CD8-positive, alpha-beta memory T cell (primary cell): ENCODE results near the gene OTUB2. TPM values are rescaled to one million over a fixed set of nuclear protein-coding genes. Genes with fewer than 3 reads are reported as not detected.

Experiments
- CTCF ChIA-PET: fragments of 350-600 bp; sonication (Branson Sonifier 250); formaldehyde crosslinking; loops from one replicate; lab custom pipeline; 2021; ENCODE audit warnings: antibody characterized with exemption; lab: Charles Lee
- POLR2A ChIA-PET: fragments of 350-600 bp; sonication (Branson Sonifier 250); formaldehyde crosslinking; loops from one replicate; lab custom pipeline; 2021; ENCODE audit warnings: antibody characterized with exemption; lab: Charles Lee
- DNase-seq, 5 donors: peaks; one replicate each; pipeline versions ENCODE4 v3.0.0 to v3.0.0-alpha.2; 2020 to 2022; ENCODE audit warnings: mixed read lengths in 1 of 5
- H3K27ac ChIP-seq: one replicate; pipeline ENCODE4 v1.7.0; 2013; ENCODE audit warnings: low read depth, mild to moderate bottlenecking, low read length, moderate library complexity
- H3K27me3 ChIP-seq: 2 replicates; pipeline ENCODE4 v1.7.0; 2013; ENCODE audit warnings: low read length, mild to moderate bottlenecking; ENCODE audit not compliant: insufficient read depth, poor library complexity, severe bottlenecking
- H3K36me3 ChIP-seq: 2 replicates; pipeline ENCODE4 v1.7.0; 2013; ENCODE audit warnings: mild to moderate bottlenecking, low read length, moderate library complexity; ENCODE audit not compliant: insufficient read depth
- H3K4me1 ChIP-seq: 2 replicates; pipeline ENCODE4 v1.7.0; 2013; ENCODE audit warnings: mild to moderate bottlenecking, low read length, moderate library complexity; ENCODE audit not compliant: insufficient read depth
- H3K4me3 ChIP-seq: 2 replicates; pipeline ENCODE4 v1.7.0; 2013; ENCODE audit warnings: mild to moderate bottlenecking, low read length
- H3K9me3 ChIP-seq: 2 replicates; pipeline ENCODE4 v1.7.0; 2013; ENCODE audit warnings: mild to moderate bottlenecking, low read length
- H3K27ac Mint-ChIP-seq, 8 donors: one replicate each; pipeline ENCODE4 v1.8.0; 2020 to 2021; ENCODE audit warnings: mixed read lengths in 8 of 8, mild to moderate bottlenecking in 6 of 8, inconsistent platforms in 3 of 8, moderate library complexity in 3 of 8
- H3K27me3 Mint-ChIP-seq, 2 donors: one replicate each; pipeline ENCODE4 v1.8.0; 2020 to 2021; ENCODE audit warnings: mixed read lengths in 2 of 2, mild to moderate bottlenecking in 1 of 2, moderate library complexity in 1 of 2
- H3K36me3 Mint-ChIP-seq, 3 donors: one replicate each; pipeline ENCODE4 v1.8.0; 2020 to 2021; ENCODE audit warnings: mixed read lengths in 3 of 3, inconsistent platforms in 1 of 3, mild to moderate bottlenecking in 1 of 3
- H3K4me1 Mint-ChIP-seq, 3 donors: one replicate each; pipeline ENCODE4 v1.8.0; 2020 to 2021; ENCODE audit warnings: mixed read lengths in 3 of 3, inconsistent platforms in 1 of 3, mild to moderate bottlenecking in 1 of 3
- H3K4me3 Mint-ChIP-seq, 7 donors: one replicate each; pipeline ENCODE4 v1.8.0; 2020 to 2021; ENCODE audit warnings: mixed read lengths in 7 of 7, mild to moderate bottlenecking in 6 of 7, moderate library complexity in 4 of 7, inconsistent platforms in 2 of 7
- H3K9me3 Mint-ChIP-seq, 5 donors: one replicate each; pipeline ENCODE4 v1.8.0; 2020 to 2022; ENCODE audit warnings: mixed read lengths in 5 of 5, mild to moderate bottlenecking in 3 of 5, moderate library complexity in 2 of 5, inconsistent platforms in 1 of 5
- polyA plus RNA-seq: library from polyadenylated mRNA; unstranded; fragments of 300-500 nt; fragmentation: Illumina TruSeq; gene quantifications from one replicate; pipeline ENCODE4 v1.2.3, GENCODE V29; 2021
- total RNA-seq, 2 experiments: library from RNA; stranded (reverse); gene quantifications; one replicate each; pipeline ENCODE4 v1.2.3, GENCODE V29; 2021

The OTUB2 gene
- total and polyA plus RNA-seq, 3 experiments from 2014 or later: 0.12 to 1.8 (median 1.1) TPM

DNA sequence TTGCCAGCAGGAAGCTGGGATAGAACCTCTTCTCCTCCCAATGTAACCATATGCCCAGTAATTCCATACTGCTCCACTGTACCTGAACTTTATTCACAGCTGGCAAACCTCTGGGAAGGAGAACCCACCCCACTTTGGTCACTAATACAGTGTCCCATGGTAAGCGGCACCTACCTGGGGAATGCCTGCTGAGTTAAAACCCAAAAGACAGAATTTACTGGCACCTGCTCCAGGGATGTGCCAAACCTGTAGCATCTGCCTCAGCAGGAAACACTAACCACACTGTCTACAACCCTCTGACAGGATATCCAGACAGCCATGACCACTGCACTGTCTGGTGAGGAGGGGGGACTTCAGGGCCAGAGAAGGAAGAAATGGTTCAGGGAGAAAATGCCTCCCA, 28.3 kb downstream of the OTUB2 start:
- H3K9me3 Mint-ChIP-seq: no peaks in the 10 kb centered on the region
- Histone ChIP-seq H3K9me3 (no peaks in the 10 kb centered on the region), H3K27me3 (no peaks in the 10 kb centered on the region), H3K27ac (no peak overlapping the region), H3K36me3 (peaks cover 90% of the 10 kb centered on the region), H3K4me1 (peaks cover 28% of the 10 kb centered on the region), H3K4me3 (no peak overlapping the region)
- peak overlapping the region in 6 of 8 donors; percentile 13 to 79 (median 54) for H3K27ac Mint-ChIP-seq
- H3K36me3 Mint-ChIP-seq: peaks cover 7 to 95% (median 48%) of the 10 kb centered on the region in 3 donors
- POLR2A ChIA-PET: no interaction called here
- H3K4me3 Mint-ChIP-seq: no peak overlapping the region
- H3K4me1 Mint-ChIP-seq: peaks cover 41 to 54% (median 50%) of the 10 kb centered on the region in 3 donors
- H3K27me3 Mint-ChIP-seq: no peaks in the 10 kb centered on the region
- CTCF ChIA-PET: interaction anchor here (1.1 to 2.6 kb wide), 5 partner anchors 9 to 82 kb away, joined by 3 to 8 read pairs (median 4); partner anchors contain the start of genes DDX24 and IFI27L1
- DNase-seq: no peak

DNA sequence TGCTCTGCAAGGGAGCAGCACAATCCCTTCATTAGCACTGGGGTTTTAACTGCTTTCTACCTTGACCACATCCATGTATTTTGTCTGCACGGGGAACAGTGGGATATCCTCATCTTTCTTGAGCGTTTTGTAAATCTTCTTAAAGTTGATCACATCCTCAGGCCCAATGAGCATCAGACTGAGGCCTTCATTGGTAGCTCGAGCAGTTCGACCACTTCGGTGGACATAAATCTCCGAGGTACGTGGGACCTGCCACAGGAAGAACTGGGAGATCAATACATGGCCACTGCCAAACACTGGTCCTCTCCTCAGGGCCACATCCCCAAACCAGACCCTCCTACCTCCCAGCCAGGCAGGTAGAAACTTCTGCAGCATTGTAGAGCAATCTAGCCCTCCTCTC, 28.8 kb downstream of the OTUB2 start:
- Mint-ChIP-seq H3K9me3 (no peaks in the 10 kb centered on the region), H3K4me1 (peaks cover 45 to 60% (median 53%) of the 10 kb centered on the region in 3 donors), H3K27me3 (peaks cover 0 to under 1% of the 10 kb centered on the region in 2 donors), H3K36me3 (peaks cover 7 to 95% (median 48%) of the 10 kb centered on the region in 3 donors), H3K27ac (peak overlapping the region in 6 of 8 donors; percentile 20 to 79 (median 46)), H3K4me3 (no peak overlapping the region)
- ChIA-PET CTCF (interaction anchor here (1.7 kb wide), 1 partner anchor 10 kb away, joined by 4 read pairs; no protein-coding TSS in a partner anchor), POLR2A (interaction anchor here (1.2 kb wide), 1 partner anchor 23 kb away, joined by 3 read pairs; no protein-coding TSS in a partner anchor)
- Histone ChIP-seq H3K27me3 (no peaks in the 10 kb centered on the region), H3K4me1 (peaks cover 33% of the 10 kb centered on the region), H3K36me3 (peaks cover 92% of the 10 kb centered on the region), H3K9me3 (no peaks in the 10 kb centered on the region), H3K4me3 (no peak overlapping the region), H3K27ac (no peak overlapping the region)
- DNase-seq: no peak

DNA sequence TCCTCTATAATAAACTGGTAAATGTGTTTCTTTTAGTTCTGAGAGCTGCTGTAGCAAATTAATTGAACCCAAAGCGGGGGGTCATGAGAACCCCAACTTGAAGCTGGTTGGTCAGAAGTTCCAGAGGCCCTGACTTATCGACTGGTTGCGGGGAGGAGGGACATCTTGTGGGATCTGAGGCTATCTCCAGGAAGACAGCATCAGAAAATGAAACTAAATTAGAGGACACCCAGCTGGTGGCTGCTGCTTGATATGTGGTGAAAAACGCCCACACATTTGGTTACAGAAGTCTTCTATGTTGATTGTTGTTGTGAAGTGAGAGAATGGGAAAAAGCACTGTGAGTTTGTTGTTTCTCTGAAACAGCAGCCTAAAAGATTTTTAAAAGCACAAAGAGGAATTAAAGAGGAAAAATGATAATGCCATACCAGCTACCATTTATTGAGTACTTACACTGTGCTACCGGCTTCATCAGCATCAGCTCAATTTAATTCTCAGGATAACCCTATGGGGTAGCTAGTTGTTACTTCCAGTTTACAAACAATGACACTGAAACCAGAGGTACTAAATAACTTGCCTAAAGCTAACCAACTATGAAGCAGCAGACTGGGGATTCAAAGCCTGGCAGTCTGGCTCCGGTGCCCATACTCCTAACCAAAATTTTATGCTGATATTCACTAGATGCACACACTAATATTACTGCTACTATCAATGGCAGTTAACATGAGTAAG, 30.6 kb downstream of the OTUB2 start:
- Mint-ChIP-seq H3K27me3 (peaks cover 0 to 2% of the 10 kb centered on the region in 2 donors), H3K4me3 (peak overlapping the region in 6 of 7 donors; percentile 12 to 55 (median 35)), H3K36me3 (peaks cover 0 to 95% (median 47%) of the 10 kb centered on the region in 3 donors), H3K9me3 (no peaks in the 10 kb centered on the region), H3K4me1 (peaks cover 56 to 78% (median 67%) of the 10 kb centered on the region in 3 donors), H3K27ac (peak overlapping the region; percentile 37 to 92 (median 72))
- H3K9me3 ChIP-seq: no peaks in the 10 kb centered on the region
- POLR2A ChIA-PET: interaction anchor here (1.4 kb wide), 1 partner anchor 124 kb away, joined by 3 read pairs; no protein-coding TSS in a partner anchor
- no peaks in the 10 kb centered on the region for H3K27me3 ChIP-seq
- CTCF ChIA-PET: interaction anchor here (1.0 to 2.0 kb wide), 6 partner anchors 21 to 124 kb away, joined by 3 to 14 read pairs (median 4); partner anchors contain the start of genes DDX24 and IFI27L1
- no peak overlapping the region for H3K27ac ChIP-seq
- peak in 2 of 5 donors; percentile 34 to 35 for DNase-seq
- H3K4me3 ChIP-seq: no peak overlapping the region
- peaks cover 33% of the 10 kb centered on the region for H3K4me1 ChIP-seq
- peaks cover 92% of the 10 kb centered on the region for H3K36me3 ChIP-seq

DNA sequence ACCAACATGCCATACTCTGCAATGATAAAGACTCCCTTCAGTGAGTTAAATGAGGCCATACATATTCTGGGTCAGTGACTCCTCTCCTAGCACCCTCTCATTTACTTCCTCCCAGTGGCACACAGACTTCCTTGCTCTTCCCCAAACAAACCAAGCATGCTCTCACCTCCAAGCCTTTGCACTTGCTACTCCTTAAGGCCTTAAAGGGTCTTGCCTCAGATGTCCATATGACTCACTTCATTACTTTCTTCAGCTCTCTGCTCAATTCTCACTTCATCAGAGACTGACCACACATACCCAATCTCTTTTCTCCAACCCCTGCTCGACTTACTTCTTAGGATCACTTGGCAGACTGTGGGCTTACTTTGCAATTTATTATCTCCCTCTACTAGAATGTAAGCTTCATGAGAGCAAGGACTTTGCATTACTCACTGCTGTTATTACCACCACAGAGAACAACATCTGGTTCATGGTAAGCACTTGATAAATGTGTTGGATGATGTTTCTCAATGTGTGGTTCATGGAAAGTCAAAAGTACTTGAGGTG, 32.1 kb downstream of the OTUB2 start:
- Histone ChIP-seq H3K27me3 (no peaks in the 10 kb centered on the region), H3K27ac (no peak overlapping the region), H3K4me3 (no peak overlapping the region), H3K9me3 (no peaks in the 10 kb centered on the region), H3K36me3 (peaks cover 87% of the 10 kb centered on the region), H3K4me1 (peaks cover 33% of the 10 kb centered on the region)
- Mint-ChIP-seq H3K27ac (peak overlapping the region in 6 of 8 donors; percentile 42 to 74 (median 64)), H3K27me3 (peaks cover 0 to 3% of the 10 kb centered on the region in 2 donors), H3K9me3 (no peaks in the 10 kb centered on the region), H3K36me3 (peaks cover 0 to 95% (median 41%) of the 10 kb centered on the region in 3 donors), H3K4me3 (peak overlapping the region in 6 of 7 donors; percentile 3 to 42 (median 16)), H3K4me1 (peaks cover 63 to 90% (median 79%) of the 10 kb centered on the region in 3 donors)
- ChIA-PET CTCF (interaction anchor here (1.5 to 2.0 kb wide), 5 partner anchors 22 to 118 kb away, joined by 3 to 14 read pairs (median 6); no protein-coding TSS in a partner anchor), POLR2A (no interaction called here)
- no peak for DNase-seq

DNA sequence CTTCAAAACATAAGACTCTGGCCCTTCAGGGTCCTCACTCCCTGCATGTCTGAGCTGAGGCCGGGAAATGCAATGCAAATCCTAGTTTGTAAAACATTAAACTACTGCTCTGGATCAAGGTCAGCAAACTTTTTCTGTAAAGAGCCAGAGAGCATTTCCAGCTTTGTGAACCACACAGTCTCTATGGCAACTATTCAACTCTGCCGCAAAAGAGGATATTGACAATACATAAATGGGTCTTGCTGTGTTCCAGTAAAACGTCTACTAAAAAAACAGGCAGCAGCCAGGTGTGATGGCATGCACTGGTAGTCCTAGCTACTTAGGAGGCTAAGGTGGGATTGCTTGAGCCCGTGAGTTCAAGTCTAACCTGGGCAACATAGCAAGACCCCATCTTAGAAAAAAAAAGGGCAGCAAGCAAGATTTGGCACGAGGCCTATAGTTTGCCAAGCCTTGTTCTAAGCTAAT, 32.6 kb downstream of the OTUB2 start:
- Mint-ChIP-seq H3K9me3 (no peaks in the 10 kb centered on the region), H3K36me3 (peaks cover 0 to 100% (median 41%) of the 10 kb centered on the region in 3 donors), H3K27ac (peak overlapping the region in 5 of 8 donors; percentile 42 to 74 (median 60)), H3K4me3 (peak overlapping the region in 3 of 7 donors; percentile 3 to 20 (median 4)), H3K4me1 (peaks cover 66 to 95% (median 84%) of the 10 kb centered on the region in 3 donors), H3K27me3 (peaks cover 0 to 3% of the 10 kb centered on the region in 2 donors)
- H3K4me3 ChIP-seq: no peak overlapping the region
- POLR2A ChIA-PET: no interaction called here
- no peak for DNase-seq
- H3K27me3 ChIP-seq: no peaks in the 10 kb centered on the region
- peaks cover 87% of the 10 kb centered on the region for H3K36me3 ChIP-seq
- H3K4me1 ChIP-seq: peaks cover 33% of the 10 kb centered on the region
- no peak overlapping the region for H3K27ac ChIP-seq
- CTCF ChIA-PET: interaction anchor here (1.5 to 2.0 kb wide), 3 partner anchors 23 to 119 kb away, joined by 3 to 6 read pairs (median 4); no protein-coding TSS in a partner anchor
- no peaks in the 10 kb centered on the region for H3K9me3 ChIP-seq

DNA sequence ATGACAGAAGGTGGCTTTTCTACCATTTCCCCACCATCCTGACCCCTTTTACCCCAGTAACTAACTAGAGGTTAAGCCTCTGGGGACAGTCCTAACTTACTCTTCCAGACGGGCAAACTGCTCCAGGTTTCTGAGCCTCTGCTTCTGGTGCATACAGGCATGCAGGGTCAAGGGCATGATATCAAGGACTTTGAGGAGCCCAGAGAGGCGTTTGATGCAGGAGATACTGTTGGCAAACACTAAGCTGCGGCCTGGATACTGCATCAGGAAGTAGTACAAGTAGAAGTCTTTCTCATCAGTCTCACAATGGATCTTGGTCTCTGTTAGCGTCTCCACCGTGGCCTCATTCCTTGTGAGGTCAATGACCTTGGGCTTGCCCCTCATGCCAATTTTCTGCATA, 33.9 kb downstream of the OTUB2 start:
- Mint-ChIP-seq H3K27me3 (peaks cover 0 to 3% of the 10 kb centered on the region in 2 donors), H3K36me3 (peaks cover 0 to 96% (median 29%) of the 10 kb centered on the region in 3 donors), H3K4me1 (peaks cover 74 to 95% (median 94%) of the 10 kb centered on the region in 3 donors), H3K27ac (peak overlapping the region in 3 of 8 donors; percentile 42 to 73 (median 55)), H3K9me3 (no peaks in the 10 kb centered on the region), H3K4me3 (no peak overlapping the region)
- Histone ChIP-seq H3K27me3 (no peaks in the 10 kb centered on the region), H3K4me1 (peaks cover 36% of the 10 kb centered on the region), H3K27ac (no peak overlapping the region), H3K9me3 (no peaks in the 10 kb centered on the region), H3K4me3 (no peak overlapping the region), H3K36me3 (peaks cover 80% of the 10 kb centered on the region)
- CTCF ChIA-PET: interaction anchor here (1.5 kb wide), 1 partner anchor 24 kb away, joined by 6 read pairs; no protein-coding TSS in a partner anchor
- POLR2A ChIA-PET: no interaction called here
- DNase-seq: no peak

DNA sequence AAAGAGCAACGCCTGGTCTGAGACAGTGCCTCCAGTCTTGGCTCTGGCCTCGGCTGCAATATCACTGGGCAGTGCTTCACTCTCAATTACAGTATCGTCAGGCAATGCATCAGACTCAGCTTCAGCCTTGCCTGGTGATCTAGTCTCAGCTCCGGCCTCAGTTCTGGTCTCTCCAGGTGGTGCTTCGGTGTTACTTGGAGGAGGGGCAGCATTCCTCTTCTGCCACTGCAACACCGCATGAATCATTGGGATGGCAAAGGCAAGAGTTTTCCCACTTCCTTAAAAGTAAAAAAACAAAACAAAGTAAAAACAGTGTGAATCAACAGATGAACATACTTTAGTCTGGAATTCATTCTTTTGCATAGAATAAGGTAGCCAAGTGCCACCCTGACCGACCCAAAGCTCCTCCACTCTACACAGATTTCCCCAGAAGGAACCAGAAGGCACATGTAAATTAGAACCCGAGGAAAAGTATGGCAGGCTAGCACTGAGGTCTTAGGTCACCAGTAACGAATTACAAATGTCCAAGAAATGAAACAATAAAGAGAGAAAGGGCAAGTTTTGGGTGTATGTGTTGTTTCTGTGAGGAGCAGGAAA, 36.3 kb downstream of the OTUB2 start:
- peaks cover 79 to 95% (median 95%) of the 10 kb centered on the region in 3 donors for H3K4me1 Mint-ChIP-seq
- H3K27me3 ChIP-seq: no peaks in the 10 kb centered on the region
- H3K27ac ChIP-seq: no peak overlapping the region
- ChIA-PET CTCF (no interaction called here), POLR2A (no interaction called here)
- H3K4me1 ChIP-seq: peaks cover 51% of the 10 kb centered on the region
- peaks cover 0 to 90% (median 22%) of the 10 kb centered on the region in 3 donors for H3K36me3 Mint-ChIP-seq
- H3K4me3 Mint-ChIP-seq: peak overlapping the region in 1 of 7 donors; percentile 10
- H3K9me3 ChIP-seq: no peaks in the 10 kb centered on the region
- peaks cover 0 to 3% of the 10 kb centered on the region in 2 donors for H3K27me3 Mint-ChIP-seq
- peaks cover 60% of the 10 kb centered on the region for H3K36me3 ChIP-seq
- no peak for DNase-seq
- H3K9me3 Mint-ChIP-seq: no peaks in the 10 kb centered on the region
- peak overlapping the region in 1 of 8 donors; percentile 55 for H3K27ac Mint-ChIP-seq
- H3K4me3 ChIP-seq: no peak overlapping the region
